Activated CD8-positive, alpha-beta memory T cell treated with anti-CD3 and anti-CD28 coated beads, Interleukin-2, amount 50 U/mL, for 4 hours (primary cell): Measurements from ENCODE around the gene LRRC74A.

Experiments used
- DNase-seq: peaks from one replicate; pipeline ENCODE4 v3.0.0-alpha.2; 2020

Gene LRRC74A

GRCh38 chr14:76856769-76857168 is 30.6 kb downstream of the LRRC74A start:
- no peak for DNase-seq

GRCh38 chr14:76861574-76862255 is 35.5 kb downstream of the LRRC74A start:
- no peak for DNase-seq

GRCh38 chr14:76862546-76863282 is 36.5 kb downstream of the LRRC74A start:
- no peak for DNase-seq

- DNase-seq = no peak
Measured at GRCh38 chr14:76863724-76864407, 37.7 kb downstream of the LRRC74A start.

- DNase-seq = no peak
Measured at GRCh38 chr14:76866456-76866855, 40.2 kb downstream of the LRRC74A start.

GRCh38 chr14:76867516-76868453 is 41.6 kb downstream of the LRRC74A start:
- DNase-seq = peak; percentile 26

- no peak for DNase-seq
Measured at GRCh38 chr14:76868454-76869170, 42.4 kb downstream of the LRRC74A start.

GRCh38 chr14:76870166-76870565 is 44.0 kb downstream of the LRRC74A start:
- no peak for DNase-seq

GRCh38 chr14:76872796-76873432 is 46.7 kb downstream of the LRRC74A start:
- DNase-seq = peak; percentile 72

- DNase-seq = no peak
Measured at GRCh38 chr14:76874734-76875133, 48.5 kb downstream of the LRRC74A start.

GRCh38 chr14:76876076-76876475 is 49.9 kb downstream of the LRRC74A start:
- peak; percentile 47 for DNase-seq

- no peak for DNase-seq
Measured at GRCh38 chr14:76877871-76878270, 51.7 kb downstream of the LRRC74A start.

- no peak for DNase-seq
Measured at GRCh38 chr14:76880449-76880848, 54.2 kb downstream of the LRRC74A start.

- no peak for DNase-seq
Measured at GRCh38 chr14:76881348-76881747, 55.1 kb downstream of the LRRC74A start.

GRCh38 chr14:76882651-76883050 is 56.4 kb downstream of the LRRC74A start:
- no peak for DNase-seq

GRCh38 chr14:76883447-76883846 is 57.2 kb downstream of the LRRC74A start:
- DNase-seq = no peak

- no peak for DNase-seq
Measured at GRCh38 chr14:76884394-76884793, 58.2 kb downstream of the LRRC74A start.

- DNase-seq = no peak
Measured at GRCh38 chr14:76884853-76885276, 58.7 kb downstream of the LRRC74A start.

- no peak for DNase-seq
Measured at GRCh38 chr14:76887191-76887590, 61.0 kb downstream of the LRRC74A start.

- no peak for DNase-seq
Measured at GRCh38 chr14:76891391-76891790, 65.2 kb downstream of the LRRC74A start.

- DNase-seq = no peak
Measured at GRCh38 chr14:76894308-76894707, 68.1 kb downstream of the LRRC74A start.
